SK-N-SH (cell line): ENCODE measurements around the gene ESPL1. TPM values are rescaled to one million over a fixed set of nuclear protein-coding genes. Genes with fewer than 3 reads are reported as not detected.

Experiments used
- CTCF ChIA-PET: fragments of 300-600, 350-600 bp; formaldehyde crosslinking; extraction: SDS; loops from one replicate; lab custom pipeline; 2021; lab: Yijun Ruan, JAX
- POLR2A ChIA-PET: fragments of 350-600 bp; sonication (Branson Sonifier 250); formaldehyde crosslinking; extraction: SDS; loops from one replicate; lab custom pipeline; 2020; ENCODE audit warnings: antibody characterized with exemption, inconsistent platforms; lab: Yijun Ruan, JAX
- DNase-seq: peaks from one replicate; pipeline ENCODE4 v3.0.0; 2012
- H2AFZ ChIP-seq: fragments of 200-600 bp; sonication (generic); 2 replicates; pipeline ENCODE4 v1.8.1; 2016; ENCODE audit warnings: antibody characterized with exemption, mild to moderate bottlenecking, low read depth
- H3F3A ChIP-seq: fragments of 200-600 bp; sonication (generic); replicated peaks from 2 replicates; pipeline ENCODE3; 2016; ENCODE audit warnings: antibody characterized with exemption, mild to moderate bottlenecking; ENCODE audit not compliant: insufficient read depth
- H3K27ac ChIP-seq, 2 experiments: fragments of 200-500 bp in 1 of 2; fragments of 200-600 bp in 1 of 2; sonication (Bioruptor generic) in 1 of 2; sonication (generic), shearing (Covaris generic) in 1 of 2; 2 replicates each; pipeline versions ENCODE4 v1.5.1 to v1.6.1; 2014 to 2016; ENCODE audit warnings: low read depth in 2 of 2, inconsistent platforms in 1 of 2, low read length in 1 of 2, mild to moderate bottlenecking in 1 of 2, mixed read lengths in 1 of 2
- H3K27me3 ChIP-seq: fragments of 200-600 bp; sonication (generic), shearing (Covaris generic); 2 replicates; pipeline ENCODE4 v1.6.1; 2016; ENCODE audit warnings: mixed run types; ENCODE audit not compliant: insufficient read depth
- H3K36me3 ChIP-seq, 2 experiments: fragments of 200-500 bp in 1 of 2; fragments of 200-600 bp in 1 of 2; sonication (Bioruptor generic) in 1 of 2; sonication (generic) in 1 of 2; replicated peaks in 1 of 2; 2 replicates each; pipeline versions ENCODE3 to v1.5.1; 2014 to 2016; ENCODE audit warnings: low read length in 1 of 2, mild to moderate bottlenecking in 1 of 2; ENCODE audit not compliant: insufficient read depth in 2 of 2, control insufficient read depth in 1 of 2
- H3K4me1 ChIP-seq, 2 experiments: fragments of 200-500 bp in 1 of 2; fragments of 200-600 bp in 1 of 2; sonication (Bioruptor generic) in 1 of 2; sonication (generic), shearing (Covaris generic) in 1 of 2; 2 replicates each; pipeline versions ENCODE4 v1.5.1 to v1.6.1; 2014 to 2016; ENCODE audit warnings: low read depth in 1 of 2, low read length in 1 of 2, mixed run types in 1 of 2; ENCODE audit not compliant: insufficient read depth in 2 of 2, control insufficient read depth in 1 of 2
- H3K4me2 ChIP-seq: fragments of 200-600 bp; sonication (generic), shearing (Covaris generic); 2 replicates; pipeline ENCODE4 v1.6.1; 2017; ENCODE audit warnings: mixed run types
- H3K4me3 ChIP-seq, 2 experiments: fragments of 200-500 bp in 1 of 2; fragments of 200-600 bp in 1 of 2; sonication (Bioruptor generic) in 1 of 2; sonication (generic), shearing (Covaris generic) in 1 of 2; 2 replicates each; pipeline versions ENCODE4 v1.5.1 to v1.8.1; 2014 to 2016; ENCODE audit warnings: low read depth in 2 of 2, inconsistent platforms in 1 of 2, low read length in 1 of 2, mild to moderate bottlenecking in 1 of 2, mixed read lengths in 1 of 2, moderate library complexity in 1 of 2
- H3K79me2 ChIP-seq: fragments of 200-600 bp; sonication (generic); 2 replicates; pipeline ENCODE4 v1.8.1; 2017; ENCODE audit warnings: mild to moderate bottlenecking; ENCODE audit not compliant: insufficient read depth
- H3K9ac ChIP-seq: fragments of 200-600 bp; sonication (generic); 2 replicates; pipeline ENCODE4 v1.6.1; 2017; ENCODE audit warnings: mixed run types
- H3K9me2 ChIP-seq: fragments of 200-600 bp; sonication (generic); 2 replicates; pipeline ENCODE4 v1.6.1; 2017; ENCODE audit warnings: mixed run types
- H3K9me3 ChIP-seq: fragments of 200-600 bp; sonication (generic); 2 replicates; pipeline ENCODE4 v1.6.1; 2017; ENCODE audit warnings: mixed run types, mild to moderate bottlenecking, moderate library complexity
- H4K20me1 ChIP-seq: fragments of 200-600 bp; sonication (generic); 2 replicates; pipeline ENCODE4 v1.6.1; 2017; ENCODE audit warnings: mild to moderate bottlenecking, mixed run types; ENCODE audit not compliant: insufficient read depth
- ELF1 ChIP-seq: IDR thresholded peaks from 2 replicates; pipeline ENCODE4 v1.4.0; 2012
- EP300 ChIP-seq, 2 experiments: IDR thresholded peaks; 2 replicates each; pipeline versions ENCODE4 v1.4.0 to v1.6.1; 2012; ENCODE audit warnings: borderline replicate concordance in 1 of 2, low read depth in 1 of 2, low read length in 1 of 2
- GATA2 ChIP-seq: sonication (generic); formaldehyde crosslinking; IDR thresholded peaks from 2 replicates; pipeline ENCODE4 v1.5.0; 2020; ENCODE audit warnings: mild to moderate bottlenecking, missing genetic modification reagents
- IRF3 ChIP-seq: fragments of 150-350 bp; IDR thresholded peaks from 2 replicates; pipeline ENCODE4 v1.6.1; 2016; ENCODE audit warnings: mild to moderate bottlenecking, low read depth, low read length
- MEF2A ChIP-seq: IDR thresholded peaks from 2 replicates; pipeline ENCODE4 v1.4.0; 2012; ENCODE audit warnings: low read depth, borderline replicate concordance
- MXI1 ChIP-seq: IDR thresholded peaks from 2 replicates; pipeline ENCODE4 v1.6.1; 2012; ENCODE audit warnings: mild to moderate bottlenecking, low read depth, low read length, improper control_type of control experiment
- NFIC ChIP-seq: IDR thresholded peaks from 2 replicates; pipeline ENCODE4 v1.4.0; 2012; ENCODE audit warnings: borderline replicate concordance
- NRF1 ChIP-seq: IDR thresholded peaks from 2 replicates; pipeline ENCODE4 v1.6.1; 2012; ENCODE audit warnings: low read depth, mild to moderate bottlenecking, low read length
- PBX3 ChIP-seq: IDR thresholded peaks from 2 replicates; pipeline ENCODE4; 2012
- RCOR1 ChIP-seq: fragments of 150-350 bp; IDR thresholded peaks from 2 replicates; pipeline ENCODE4 v1.6.1; 2017; ENCODE audit warnings: antibody characterized with exemption, low read length
- RFX5 ChIP-seq: IDR thresholded peaks from 2 replicates; pipeline ENCODE4 v1.6.1; 2012; ENCODE audit warnings: mild to moderate bottlenecking, improper control_type of control experiment, low read length
- RXRA ChIP-seq: IDR thresholded peaks from 2 replicates; pipeline ENCODE4 v1.4.0; 2012; ENCODE audit warnings: low read depth, mild to moderate bottlenecking, borderline replicate concordance
- TAF1 ChIP-seq: IDR thresholded peaks from 2 replicates; pipeline ENCODE4 v1.6.1; 2012; ENCODE audit warnings: low read depth, mild to moderate bottlenecking, low read length, moderate library complexity, borderline replicate concordance
- TCF12 ChIP-seq: IDR thresholded peaks from 2 replicates; pipeline ENCODE4 v1.4.0; 2012
- YY1 ChIP-seq: IDR thresholded peaks from 2 replicates; pipeline ENCODE4 v1.4.0; 2012; ENCODE audit warnings: low read depth, mild to moderate bottlenecking
- ZBTB33 ChIP-seq: IDR thresholded peaks from 2 replicates; pipeline ENCODE4 v1.4.0; 2012; ENCODE audit warnings: low read depth, borderline replicate concordance
- WGBS: methylation state at CpG from one replicate; pipeline ENCODE4 v1.1.6; 2017; ENCODE audit warnings: low lambda C conversion rate; 5-methylcytosine and 5-hydroxymethylcytosine counted together
- polyA plus RNA-seq, 3 experiments: library from polyadenylated mRNA; depleted of rRNA; stranded (reverse); fragments of >200 nt; gene quantifications; 2 replicates each; pipeline ENCODE4 v1.2.3, GENCODE V29; 2012

Gene ESPL1
- polyA plus RNA-seq, 1 of the 3 experiments (the other 2 are of a cell fraction) = 8.6 TPM

GRCh38 chr12:53236443-53237111 is 31.5 kb upstream of the ESPL1 start:
- no peak for DNase-seq
- Histone ChIP-seq H3F3A (peaks cover 13% of the 10 kb centered on the region), H3K27ac (no peak overlapping the region), H3K4me1 (peaks cover 27 to 35% of the 10 kb centered on the region in 2 experiments; a peak in 3 of 4 replicates), H3K4me2 (no peak overlapping the region), H3K9me2 (no peaks in the 10 kb centered on the region), H3K27me3 (no peaks in the 10 kb centered on the region), H3K9ac (no peak overlapping the region), H2AFZ (no peak overlapping the region), H3K36me3 (no peaks in the 10 kb centered on the region), H3K4me3 (no peak overlapping the region), H4K20me1 (no peaks in the 10 kb centered on the region), H3K79me2 (no peaks in the 10 kb centered on the region), H3K9me3 (no peaks in the 10 kb centered on the region)
- TF ChIP-seq RFX5 (no peak), RCOR1 (no peak), ELF1 (no peak), ZBTB33 (no peak), MXI1 (no peak), TAF1 (no peak), MEF2A (no peak), NFIC (no peak), NRF1 (no peak), PBX3 (no peak), RXRA (no peak), TCF12 (no peak), GATA2 (CRISPR knock-in tag) (no peak), EP300 (IDR thresholded peaks at IDR 0.05; ENCODE audit: borderline replicate concordance in 1 of 2, low read depth in 1 of 2, low read length in 1 of 2) (no peak), YY1 (no peak), IRF3 (no peak)
- 68% methylated on average over 1 of the region's 1 CpG for WGBS
- POLR2A ChIA-PET = no interaction called here
- CTCF ChIA-PET = interaction anchor here (0.8 to 1.7 kb wide), 4 partner anchors 15 to 189 kb away, joined by 3 to 9 read pairs (median 3); partner anchors contain the start of gene ESPL1
